Colonic mucosa (tissue), 4 donors: ENCODE measurements around the gene ADGRA1. TPM values are rescaled to one million over a fixed set of nuclear protein-coding genes. Genes with fewer than 3 reads are reported as not detected.

ENCODE experiments used
- DNase-seq: peaks from one replicate; pipeline ENCODE4 v3.0.0-alpha.2; 2020
- H3K27ac ChIP-seq: fragments of 200-600 bp; one replicate; pipeline ENCODE4 v1.8.0; 2021
- H3K27me3 ChIP-seq: fragments of 200-600 bp; one replicate; pipeline ENCODE4 v1.8.0; 2021
- H3K36me3 ChIP-seq: fragments of 200-600 bp; one replicate; pipeline ENCODE4 v1.8.0; 2021
- H3K4me1 ChIP-seq: fragments of 200-600 bp; one replicate; pipeline ENCODE4 v1.8.0; 2021; ENCODE audit warnings: mild to moderate bottlenecking
- H3K4me3 ChIP-seq: fragments of 200-600 bp; one replicate; pipeline ENCODE4 v1.8.0; 2021
- H3K9ac ChIP-seq, 2 donors: one replicate each; pipeline ENCODE4 v1.7.0; 2013; ENCODE audit warnings: control low read depth in 2 of 2, low read depth in 2 of 2, low read length in 2 of 2
- H3K9me3 ChIP-seq: fragments of 200-600 bp; one replicate; pipeline ENCODE4 v1.8.0; 2021
- CTCF ChIP-seq: fragments of 200-600 bp; IDR thresholded peaks from one replicate; pipeline ENCODE4 v1.8.0; 2022; ENCODE audit warnings: antibody characterized with exemption, mild to moderate bottlenecking
- intact Hi-C: fragments of 100-400 bp; cut with DNase I; formaldehyde crosslinking; loops from one replicate; pipeline ENCODE4 v1.14.1; 2022
- total RNA-seq, 2 donors: library from RNA; stranded (reverse); fragmentation: NEBNext Ultra II Directional in 1 of 2; extraction: Animal tissue kit (Norgen Biotek cat#: 25700) in 1 of 2; gene quantifications; one replicate each; pipeline ENCODE4 v1.2.1, GENCODE V29; 2021
- donor health status: healthy.
- donor health status: DM: no; HTN: no; CAD: no.
- donor health status: DM: no; HTN: no; CAD: no.

ADGRA1 gene
- total RNA-seq, 2 donors from 2014 or later, result not detected

DNA sequence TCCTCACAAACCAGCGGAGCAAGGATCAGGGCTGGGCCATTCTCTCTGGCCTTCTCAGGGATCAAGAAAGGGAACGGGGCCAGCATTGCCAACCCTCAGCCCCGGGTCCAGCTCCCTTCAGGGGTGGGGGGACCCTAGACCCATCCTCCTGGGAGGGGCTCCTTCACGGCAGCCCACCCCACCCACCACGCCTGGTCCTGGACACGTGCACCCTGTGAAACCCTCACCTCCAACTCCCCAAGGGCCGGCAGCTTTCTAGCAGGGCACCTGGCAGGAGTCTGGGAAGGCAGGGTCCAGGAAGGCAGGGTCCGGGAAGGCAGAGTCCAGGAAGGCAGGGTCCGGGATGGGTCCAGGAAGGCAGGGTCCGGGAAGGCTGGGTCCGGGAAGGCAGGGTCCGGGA, 46.6 kb upstream of the ADGRA1 start:
- intact Hi-C loops, result no loop called here
- H3K4me3 ChIP-seq, result no peak overlapping the region
- TF ChIP-seq CTCF, result no peak
- H3K9me3 ChIP-seq, result no peaks in the 10 kb centered on the region
- no peaks in the 10 kb centered on the region for H3K36me3 ChIP-seq
- H3K27me3 ChIP-seq, result peaks cover 7% of the 10 kb centered on the region
- no peaks in the 10 kb centered on the region for H3K4me1 ChIP-seq
- H3K27ac ChIP-seq, result no peak overlapping the region
- DNase-seq, result no peak
- H3K9ac ChIP-seq, result no peak overlapping the region

- peaks cover 7% of the 10 kb centered on the region for H3K27me3 ChIP-seq
- no peak for DNase-seq
- H3K4me3 ChIP-seq, result no peak overlapping the region
- no peak overlapping the region for H3K9ac ChIP-seq
- intact Hi-C loops, result no loop called here
- no peak for TF ChIP-seq CTCF
- H3K27ac ChIP-seq, result no peak overlapping the region
- no peaks in the 10 kb centered on the region for H3K9me3 ChIP-seq
- no peaks in the 10 kb centered on the region for H3K36me3 ChIP-seq
- H3K4me1 ChIP-seq, result no peaks in the 10 kb centered on the region
Observed at GRCh38 chr10:133042061-133042460, 45.7 kb upstream of the ADGRA1 start.

DNA sequence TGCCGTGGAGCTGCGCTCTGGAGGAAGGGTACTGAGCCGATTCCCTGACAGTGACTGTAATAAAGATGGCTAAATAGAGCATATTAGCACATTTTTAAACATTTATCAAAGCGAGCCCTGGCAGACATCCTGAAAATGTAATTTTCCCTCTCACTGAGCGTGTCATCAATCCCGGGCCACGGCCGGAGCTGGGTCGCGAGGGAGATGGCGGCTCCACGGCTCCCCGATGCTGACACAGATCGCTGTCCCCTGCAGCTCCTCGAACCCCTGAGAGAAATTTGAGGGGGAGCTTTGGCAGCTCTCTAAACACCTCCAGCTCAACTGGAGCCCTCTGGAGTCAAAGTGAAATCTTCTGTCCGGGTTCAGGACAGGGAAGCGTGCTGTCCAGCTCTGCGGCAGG, 44.9 kb upstream of the ADGRA1 start:
- Histone ChIP-seq H3K27me3 (peaks cover 7% of the 10 kb centered on the region), H3K9ac (no peak overlapping the region), H3K4me1 (no peaks in the 10 kb centered on the region), H3K27ac (no peak overlapping the region), H3K9me3 (no peaks in the 10 kb centered on the region), H3K4me3 (no peak overlapping the region), H3K36me3 (no peaks in the 10 kb centered on the region)
- no peak for DNase-seq
- intact Hi-C loops, result no loop called here
- TF ChIP-seq CTCF, result no peak

DNA sequence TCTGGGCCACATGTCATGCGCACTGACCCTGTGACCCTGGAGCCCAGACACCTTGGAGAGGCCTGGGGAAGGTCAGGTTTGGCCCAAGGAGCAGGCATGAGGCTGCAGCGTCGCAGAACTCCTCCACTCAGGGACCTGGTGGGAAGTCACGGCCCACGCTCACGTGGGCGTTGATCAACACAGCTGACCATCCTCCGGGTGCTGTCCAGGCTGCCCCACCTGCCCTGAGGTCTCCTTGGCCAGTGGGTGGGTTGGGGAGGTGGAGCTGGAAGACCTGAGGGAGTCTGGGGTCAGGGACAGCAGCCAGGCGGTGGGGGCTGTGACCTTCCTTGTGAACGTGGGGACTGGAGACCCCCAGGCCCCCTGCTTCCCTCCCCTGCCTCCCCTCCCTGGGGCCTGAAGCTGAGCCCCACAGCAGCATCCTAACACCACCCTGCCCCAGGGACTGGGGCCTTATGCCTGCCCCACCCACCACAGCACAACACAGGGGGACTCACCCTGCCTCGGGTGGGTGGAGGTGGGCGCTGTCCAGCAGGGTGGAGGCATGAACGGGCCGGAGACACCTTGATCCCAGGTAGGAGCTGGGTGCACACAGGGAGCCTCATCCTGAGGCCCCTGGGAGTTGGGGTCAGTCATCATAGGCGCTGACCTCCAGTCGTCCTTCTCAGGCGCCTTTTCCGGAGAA, 44.0 kb upstream of the ADGRA1 start:
- no peak overlapping the region for H3K9ac ChIP-seq
- no peaks in the 10 kb centered on the region for H3K4me1 ChIP-seq
- H3K27ac ChIP-seq, result no peak overlapping the region
- no peaks in the 10 kb centered on the region for H3K9me3 ChIP-seq
- intact Hi-C loops, result no loop called here
- peaks cover 7% of the 10 kb centered on the region for H3K27me3 ChIP-seq
- DNase-seq, result no peak
- TF ChIP-seq CTCF, result no peak
- H3K36me3 ChIP-seq, result no peaks in the 10 kb centered on the region
- H3K4me3 ChIP-seq, result no peak overlapping the region

DNA sequence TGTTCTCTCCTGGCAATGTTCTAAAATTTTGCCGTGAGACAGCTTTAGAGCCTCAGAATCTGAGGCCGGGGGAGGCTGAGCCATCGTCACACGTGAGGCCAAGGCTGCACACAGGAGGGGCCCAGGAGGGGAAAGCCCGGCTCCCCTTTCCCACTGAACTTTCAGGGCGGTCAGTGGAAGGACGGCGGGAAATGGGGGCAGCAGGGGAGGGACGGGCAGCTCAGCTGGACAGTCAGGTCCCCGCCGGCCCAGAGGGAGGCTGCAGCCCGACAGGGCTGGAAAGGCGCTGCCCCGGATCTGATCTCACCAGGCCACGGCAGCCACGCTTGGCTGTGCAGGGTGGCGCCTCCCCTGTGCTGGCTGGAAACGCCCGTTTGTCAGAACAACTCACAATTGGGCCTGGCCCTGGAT, 43.3 kb upstream of the ADGRA1 start:
- H3K9me3 ChIP-seq, result no peaks in the 10 kb centered on the region
- intact Hi-C loops, result no loop called here
- H3K4me3 ChIP-seq, result no peak overlapping the region
- no peaks in the 10 kb centered on the region for H3K4me1 ChIP-seq
- no peaks in the 10 kb centered on the region for H3K36me3 ChIP-seq
- H3K9ac ChIP-seq, result no peak overlapping the region
- DNase-seq, result no peak
- H3K27ac ChIP-seq, result no peak overlapping the region
- no peak for TF ChIP-seq CTCF
- H3K27me3 ChIP-seq, result peaks cover 2% of the 10 kb centered on the region
